ENCODE results near the gene GATAD2A. TPM values are rescaled to one million over a fixed set of nuclear protein-coding genes. Genes with fewer than 3 reads are reported as not detected.
A peak's percentile ranks its signal among the peaks of the same experiment; 100 is the strongest.

Gene GATAD2A
- total and polyA plus RNA-seq, 9 of the 15 experiments (the other 6 are each of a cell fraction or from before 2014, with no cell fraction given) = 2.4 to 226 (median 44.2) TPM

GRCh38 chr19:19385131-19385895 is 20.2 kb upstream of the GATAD2A start (continued):
- TF ChIP-seq, protein P1, sequence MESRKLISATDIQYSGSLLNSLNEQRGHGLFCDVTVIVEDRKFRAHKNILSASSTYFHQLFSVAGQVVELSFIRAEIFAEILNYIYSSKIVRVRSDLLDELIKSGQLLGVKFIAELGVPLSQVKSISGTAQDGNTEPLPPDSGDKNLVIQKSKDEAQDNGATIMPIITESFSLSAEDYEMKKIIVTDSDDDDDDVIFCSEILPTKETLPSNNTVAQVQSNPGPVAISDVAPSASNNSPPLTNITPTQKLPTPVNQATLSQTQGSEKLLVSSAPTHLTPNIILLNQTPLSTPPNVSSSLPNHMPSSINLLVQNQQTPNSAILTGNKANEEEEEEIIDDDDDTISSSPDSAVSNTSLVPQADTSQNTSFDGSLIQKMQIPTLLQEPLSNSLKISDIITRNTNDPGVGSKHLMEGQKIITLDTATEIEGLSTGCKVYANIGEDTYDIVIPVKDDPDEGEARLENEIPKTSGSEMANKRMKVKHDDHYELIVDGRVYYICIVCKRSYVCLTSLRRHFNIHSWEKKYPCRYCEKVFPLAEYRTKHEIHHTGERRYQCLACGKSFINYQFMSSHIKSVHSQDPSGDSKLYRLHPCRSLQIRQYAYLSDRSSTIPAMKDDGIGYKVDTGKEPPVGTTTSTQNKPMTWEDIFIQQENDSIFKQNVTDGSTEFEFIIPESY (CRISPR knock-in tag; IDR thresholded peaks at IDR 0.05) = 0 out of 2 replicates have a peak, but pooled peaks have one; percentile 31

GRCh38 chr19:19385896-19386869 is 19.3 kb upstream of the GATAD2A start:
- H3K79me2 ChIP-seq (ENCODE audit: control insufficient read depth, insufficient read depth, low read length) = peaks cover 65% of the 10 kb centered on the region
- under 1% methylated on average over 46 of the region's 75 CpGs for whole genome bisulfite sequencing (ENCODE audit: insufficient coverage, low coverage, missing lambda C conversion rate)
- TF ChIP-seq KDM2B (CRISPR knock-in tag; IDR thresholded peaks at IDR 0.05) = no peak
- no peak for TF ChIP-seq ZKSCAN8 (CRISPR knock-in tag; IDR thresholded peaks at IDR 0.05)
- TF ChIP-seq NCOA1 (IDR thresholded peaks at IDR 0.05; ENCODE audit: low read depth) = no peak
- TF ChIP-seq ZBTB2 (IDR thresholded peaks at IDR 0.05) = peak; percentile 36; the same call in 1 of the 2 replicates
- no peak for TF ChIP-seq TFAM (CRISPR knock-in tag; conservative IDR thresholded peaks at IDR 0.05)
- no peak for TF ChIP-seq ZNF77 (CRISPR knock-in tag; IDR thresholded peaks at IDR 0.05)

More at GRCh38 chr19:19385896-19386869, 19.3 kb upstream of the GATAD2A start:
- ATAC-seq (peak; percentile 19; the same call in 2 of the 3 replicates), FAIRE-seq (no peak), DNase-seq (ENCODE audit: extremely low read depth in 1 of 4, low spot score in 3 of 4) (peak in 2 of 4 experiments; percentile 41 to 46)
- H2AFZ ChIP-seq (ENCODE audit: low read depth, low read length) = peak overlapping the region; percentile 69
- no TSS peak for BruUV-seq (replicated peaks)
- peak overlapping the region; percentile 96 for H3K4me3 ChIP-seq
- ChIA-PET POLR2A (interaction anchor here (0.6 to 1.6 kb wide), 12 partner anchors 11 to 1634 kb away, joined by 3 to 17 read pairs (median 4); partner anchors contain the start of gene GATAD2A), CTCF (ENCODE audit: low intra/inter-chr PET ratio) (no interaction called here)
- intact Hi-C loops (cut with micrococcal nuclease) (loop anchor here (2.0 to 5.0 kb wide), 2 partner anchors 19 to 101 kb away; partner anchors contain the start of gene GATAD2A), in situ Hi-C loops (cut with MboI) (no loop called here)
- H3K4me1 ChIP-seq (replicated peaks in 1 of 2; ENCODE audit: control insufficient read depth in 2 of 2, insufficient read depth in 2 of 2, low read length in 2 of 2) = peaks cover 28 to 32% of the 10 kb centered on the region in 2 experiments; a peak in 4 of 5 replicates
- H3K9me1 ChIP-seq (ENCODE audit: control insufficient read depth, insufficient read depth, low read length) = no peaks in the 10 kb centered on the region
- peak overlapping the region; percentile 97 for H3K27ac ChIP-seq (ENCODE audit: extremely low read depth, low read depth, low read length)
- H4K20me1 ChIP-seq (replicated peaks; ENCODE audit: control insufficient read depth, insufficient read depth, low read length) = no peaks in the 10 kb centered on the region
- H3K36me3 ChIP-seq (ENCODE audit: control insufficient read depth, insufficient read depth, low read length) = peaks cover 19% of the 10 kb centered on the region; the same call in 2 of the 3 replicates
- H3K4me2 ChIP-seq (ENCODE audit: insufficient read depth, low read length) = peak overlapping the region; percentile 81
- H3K9ac ChIP-seq (ENCODE audit: insufficient read depth in 1 of 2, low read depth in 2 of 2, low read length in 2 of 2) = peak overlapping the region; percentile 95 to 98
- no peaks in the 10 kb centered on the region for H3K27me3 ChIP-seq (ENCODE audit: control insufficient read depth in 2 of 2, insufficient read depth in 2 of 2, low read length in 2 of 2)
- H3K9me3 ChIP-seq (replicated peaks; ENCODE audit: control insufficient read depth, insufficient read depth, low read depth, low read length) = no peaks in the 10 kb centered on the region
